MM.1S (cell line): ENCODE results near the gene SLC38A6.

Source experiments
- CTCF ChIP-seq: fragments of 300-600 bp; sonication (generic); IDR thresholded peaks from 2 replicates; pipeline ENCODE4 v1.5.1; 2016; ENCODE audit warnings: antibody characterized with exemption, low read length, mixed read lengths
- EZH2 ChIP-seq: fragments of 300-600 bp; sonication (generic); optimal IDR thresholded peaks from 2 replicates; pipeline ENCODE3; 2017; ENCODE audit warnings: low read depth, mild to moderate bottlenecking, antibody characterized with exemption, low read length, mixed read lengths

DNA sequence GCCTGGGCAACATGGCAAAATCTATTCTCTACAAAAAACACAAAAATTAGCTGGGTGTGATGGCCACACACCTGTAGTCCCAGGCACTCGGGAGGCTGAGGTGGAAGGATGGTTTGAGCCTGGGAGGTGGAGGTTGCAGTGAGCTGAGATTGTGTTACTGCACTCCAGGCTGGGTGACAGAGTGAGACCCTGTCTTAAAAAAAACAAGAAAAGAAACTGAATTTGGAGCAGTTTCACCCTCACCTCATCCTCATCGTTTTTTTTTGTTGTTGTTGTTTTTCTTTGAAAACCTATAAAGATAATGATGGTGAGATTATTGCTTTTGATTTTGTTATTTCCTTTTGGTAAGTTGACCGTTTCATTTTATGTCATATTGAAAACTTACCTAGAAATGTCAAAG is 60.7 kb downstream of the SLC38A6 start:
- TF ChIP-seq CTCF: no peak
- no peak for TF ChIP-seq EZH2
